Activated CD4-positive, alpha-beta T cell treated with anti-CD3 and anti-CD28 coated beads, Interleukin-2, amount 50 U/mL, for 24 hours (primary cell): ENCODE results near the gene SLC35D3.
"Not testable (repeated sequence)": the region's sequence is repeated elsewhere in the genome, so short reads cannot be mapped to it uniquely, and the experiment has no call there.

Experiments
- DNase-seq, 2 donors: peaks; one replicate each; pipeline ENCODE4 v3.0.0-alpha.2; 2020; ENCODE audit warnings: low read depth in 1 of 2, low spot score in 1 of 2

The SLC35D3 gene

DNA sequence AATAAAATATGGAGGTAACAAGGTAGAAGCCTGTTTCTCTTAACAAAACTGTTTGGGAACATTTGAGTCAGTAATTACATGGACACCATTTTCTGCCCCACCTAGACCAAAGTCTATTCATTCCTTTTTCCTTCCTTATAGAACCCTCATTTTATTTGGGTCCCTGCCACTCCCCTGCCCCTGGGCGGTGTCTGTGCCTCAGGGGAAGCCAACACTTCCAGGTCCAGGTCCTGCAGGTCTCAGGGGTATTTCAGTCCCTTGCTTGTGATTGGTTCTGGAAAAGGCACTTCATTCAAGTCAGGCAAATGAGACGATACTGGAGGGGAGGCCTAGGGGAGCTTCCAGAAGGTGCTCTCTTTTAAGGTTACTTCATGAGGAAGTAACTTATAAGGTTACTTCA lies 42.3 kb downstream of the SLC35D3 start:
- DNase-seq: no peak

- peak; percentile 8 to 33 for DNase-seq
Observed at GRCh38 chr6:136967876-136968752, 46.0 kb downstream of the SLC35D3 start.

DNA sequence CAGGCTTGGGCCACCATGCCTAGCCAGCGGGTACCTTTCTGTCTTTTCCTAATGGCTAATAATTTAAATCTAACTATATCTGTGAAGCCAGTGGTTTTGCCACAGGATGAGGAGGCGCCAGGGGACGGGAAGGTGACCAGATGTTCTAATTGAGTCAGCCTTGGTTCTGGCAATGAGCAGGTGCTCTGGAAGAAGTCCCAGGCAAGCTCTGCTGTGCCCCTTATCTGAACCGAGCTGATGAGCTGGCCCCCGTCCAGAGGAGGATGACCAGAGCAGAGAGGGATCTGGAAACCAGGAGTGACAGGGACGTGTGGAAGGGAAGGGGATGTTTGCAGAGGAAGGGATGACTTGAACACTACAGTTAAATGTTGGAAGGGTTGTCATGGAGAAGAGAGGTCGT lies 46.7 kb downstream of the SLC35D3 start:
- no peak for DNase-seq

DNA sequence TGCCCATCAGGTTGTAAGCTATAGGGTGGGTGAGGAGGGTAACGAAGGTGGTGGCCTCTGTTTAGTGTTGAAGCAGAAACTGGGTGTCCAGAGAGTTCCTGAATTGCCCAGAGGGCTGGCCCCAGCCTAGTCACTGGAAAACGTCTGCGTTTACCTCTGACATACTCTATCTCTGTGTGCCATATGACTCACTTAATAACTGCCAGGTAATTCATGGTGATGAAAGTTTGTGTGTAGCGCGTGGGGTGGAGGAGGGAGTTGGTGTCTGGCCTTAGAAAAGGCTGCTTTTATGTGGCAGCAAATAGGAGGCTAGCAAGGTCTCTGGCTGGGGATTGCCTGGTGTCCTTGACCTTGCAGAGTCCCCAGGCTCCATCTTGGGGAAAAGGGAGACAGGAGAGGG lies 47.3 kb downstream of the SLC35D3 start:
- no peak for DNase-seq

GRCh38 chr6:136969930-136970329 lies 47.8 kb downstream of the SLC35D3 start:
- no peak for DNase-seq

DNA sequence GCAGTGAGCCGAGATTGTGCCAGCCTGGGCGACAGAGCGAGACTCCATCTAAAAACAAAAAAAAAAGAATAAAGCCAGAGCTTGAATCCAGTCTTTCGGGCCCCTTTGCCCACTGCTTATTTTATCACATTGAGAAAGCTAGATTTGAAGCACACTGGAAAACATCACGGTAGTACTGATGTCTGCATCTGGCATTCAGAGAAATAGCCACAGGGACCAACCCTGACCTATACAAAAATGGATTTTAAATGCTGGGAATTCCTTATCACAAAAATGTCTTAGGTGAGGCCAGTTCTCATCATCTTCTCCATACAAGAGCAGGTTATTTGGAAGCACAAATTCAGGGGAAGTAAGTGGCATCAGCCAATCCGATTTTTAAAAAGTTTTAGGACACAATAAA lies 49.5 kb downstream of the SLC35D3 start:
- DNase-seq: no peak

DNA sequence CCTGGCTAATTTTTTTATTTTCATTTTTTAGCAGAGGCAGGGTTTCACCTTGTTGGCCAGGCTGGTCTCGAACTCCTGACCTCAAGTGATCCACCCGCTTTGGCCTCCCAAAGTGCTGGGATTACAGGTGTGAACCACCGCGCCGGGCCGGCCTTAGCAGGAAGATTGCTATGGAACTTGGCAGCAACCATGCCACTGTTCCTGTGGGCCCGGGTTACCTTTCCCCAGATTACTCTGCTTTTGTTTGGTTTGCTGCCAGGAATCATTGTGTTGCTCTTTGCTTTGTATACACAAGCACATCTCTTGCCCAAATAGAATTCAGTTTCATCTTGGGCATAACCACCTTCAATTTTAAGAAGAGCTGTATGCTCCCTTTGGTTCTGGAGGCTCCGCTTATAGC lies 51.7 kb downstream of the SLC35D3 start:
- DNase-seq: not testable (repeated sequence)
